ENCODE data around the gene NPAS2.

Gene NPAS2

GRCh38 chr2:100894105-100894795 lies 74.3 kb downstream of the NPAS2 start:
- ChIA-PET POLR2A (no interaction called here), CTCF (no interaction called here)
- no peak for TF ChIP-seq FOXM1 (IDR thresholded peaks at IDR 0.05; ENCODE audit: borderline replicate concordance)
- DNase-seq (ENCODE audit: extremely low spot score): no peak

GRCh38 chr2:100894796-100895156 lies 74.8 kb downstream of the NPAS2 start:
- ChIA-PET CTCF (no interaction called here), POLR2A (no interaction called here)
- TF ChIP-seq ARNT (IDR thresholded peaks at IDR 0.05) (no peak), PKNOX1 (IDR thresholded peaks at IDR 0.05) (no peak), L3MBTL2 (conservative IDR thresholded peaks at IDR 0.05) (no peak)
- DNase-seq (ENCODE audit: extremely low spot score): no peak

- TF ChIP-seq LEF1 (IDR thresholded peaks at IDR 0.05; ENCODE audit: borderline replicate concordance): no peak
- no peak for TF ChIP-seq CTBP1 (IDR thresholded peaks at IDR 0.05; ENCODE audit: borderline replicate concordance)
- no peak for TF ChIP-seq FOXK2 (IDR thresholded peaks at IDR 0.05)
- no peak for TF ChIP-seq ELF4 (IDR thresholded peaks at IDR 0.05)
- TF ChIP-seq FOXM1 (IDR thresholded peaks at IDR 0.05; ENCODE audit: borderline replicate concordance): no peak
- TF ChIP-seq SP1 (IDR thresholded peaks at IDR 0.05): no peak
- no peak for TF ChIP-seq L3MBTL2 (conservative IDR thresholded peaks at IDR 0.05)
- no peak for TF ChIP-seq TARDBP (IDR thresholded peaks at IDR 0.05)
- no peak for TF ChIP-seq BHLHE40 (IDR thresholded peaks at IDR 0.05; ENCODE audit: borderline replicate concordance)
- no peak for TF ChIP-seq NFRKB (IDR thresholded peaks at IDR 0.05)
- no peak for TF ChIP-seq PKNOX1 (IDR thresholded peaks at IDR 0.05)
- no peak for TF ChIP-seq SUZ12 (IDR thresholded peaks at IDR 0.05)
- no peak for TF ChIP-seq ZNF384 (IDR thresholded peaks at IDR 0.05)
- no peak for DNase-seq (ENCODE audit: extremely low spot score)
- POLR2A ChIA-PET: no interaction called here
- CTCF ChIA-PET: no interaction called here
Measured at GRCh38 chr2:100895402-100895801, 75.5 kb downstream of the NPAS2 start.

GRCh38 chr2:100895934-100896685 lies 76.2 kb downstream of the NPAS2 start:
- no peak for TF ChIP-seq SUZ12 (IDR thresholded peaks at IDR 0.05)
- no peak for TF ChIP-seq HDGF (IDR thresholded peaks at IDR 0.05; ENCODE audit: borderline replicate concordance)
- TF ChIP-seq FOXK2 (IDR thresholded peaks at IDR 0.05): no peak
- CTCF ChIA-PET: no interaction called here
- POLR2A ChIA-PET: no interaction called here
- DNase-seq (ENCODE audit: extremely low spot score): no peak

- POLR2A ChIA-PET: no interaction called here
- TF ChIP-seq SUZ12 (IDR thresholded peaks at IDR 0.05): no peak
- TF ChIP-seq FOXA1 (IDR thresholded peaks at IDR 0.05): no peak
- TF ChIP-seq L3MBTL2 (conservative IDR thresholded peaks at IDR 0.05): no peak
- TF ChIP-seq SP1 (IDR thresholded peaks at IDR 0.05): no peak
- TF ChIP-seq LEF1 (IDR thresholded peaks at IDR 0.05; ENCODE audit: borderline replicate concordance): no peak
- no peak for TF ChIP-seq ARNT (IDR thresholded peaks at IDR 0.05)
- no peak for TF ChIP-seq TARDBP (IDR thresholded peaks at IDR 0.05)
- no peak for TF ChIP-seq FOXM1 (IDR thresholded peaks at IDR 0.05; ENCODE audit: borderline replicate concordance)
- TF ChIP-seq HDGF (IDR thresholded peaks at IDR 0.05; ENCODE audit: borderline replicate concordance): no peak
- no peak for TF ChIP-seq CTBP1 (IDR thresholded peaks at IDR 0.05; ENCODE audit: borderline replicate concordance)
- TF ChIP-seq ZNF384 (IDR thresholded peaks at IDR 0.05): no peak
- no peak for TF ChIP-seq BHLHE40 (IDR thresholded peaks at IDR 0.05; ENCODE audit: borderline replicate concordance)
- TF ChIP-seq ELF4 (IDR thresholded peaks at IDR 0.05): no peak
- no peak for TF ChIP-seq NFRKB (IDR thresholded peaks at IDR 0.05)
- TF ChIP-seq PKNOX1 (IDR thresholded peaks at IDR 0.05): no peak
- TF ChIP-seq FOXK2 (IDR thresholded peaks at IDR 0.05): no peak
- CTCF ChIA-PET: no interaction called here
- DNase-seq (ENCODE audit: extremely low spot score): no peak
Measured at GRCh38 chr2:100898035-100898665, 78.2 kb downstream of the NPAS2 start.

- TF ChIP-seq L3MBTL2 (conservative IDR thresholded peaks at IDR 0.05) (no peak), TARDBP (IDR thresholded peaks at IDR 0.05) (no peak), FOXA1 (IDR thresholded peaks at IDR 0.05) (no peak), ELF4 (IDR thresholded peaks at IDR 0.05) (no peak), CTBP1 (IDR thresholded peaks at IDR 0.05; ENCODE audit: borderline replicate concordance) (no peak), ZNF384 (IDR thresholded peaks at IDR 0.05) (no peak), NFRKB (IDR thresholded peaks at IDR 0.05) (no peak), ARNT (IDR thresholded peaks at IDR 0.05) (no peak), LEF1 (IDR thresholded peaks at IDR 0.05; ENCODE audit: borderline replicate concordance) (no peak), HDGF (IDR thresholded peaks at IDR 0.05; ENCODE audit: borderline replicate concordance) (no peak), FOXM1 (IDR thresholded peaks at IDR 0.05; ENCODE audit: borderline replicate concordance) (no peak), FOXK2 (IDR thresholded peaks at IDR 0.05) (no peak), BHLHE40 (IDR thresholded peaks at IDR 0.05; ENCODE audit: borderline replicate concordance) (no peak), SP1 (IDR thresholded peaks at IDR 0.05) (no peak), SUZ12 (IDR thresholded peaks at IDR 0.05) (no peak), PKNOX1 (IDR thresholded peaks at IDR 0.05) (no peak)
- no peak for DNase-seq (ENCODE audit: extremely low spot score)
- POLR2A ChIA-PET: no interaction called here
- CTCF ChIA-PET: no interaction called here
Measured at GRCh38 chr2:100900156-100900795, 80.3 kb downstream of the NPAS2 start.

Data from HEK293T (cell line).